Esophagus muscularis mucosa (tissue), 4 donors: ENCODE measurements around the gene CHST15. TPM values are rescaled to one million over a fixed set of nuclear protein-coding genes. Genes with fewer than 3 reads are reported as not detected.

ENCODE experiments used
- DNase-seq: peaks from one replicate; pipeline ENCODE4 v3.0.0-alpha.2; 2017; ENCODE audit errors: extremely low spot score
- H3K27ac ChIP-seq, 4 donors: fragments of 200-600 bp; sonication (generic); replicated peaks in 1 of 4; 1 replicate in 3 of 4; 2 replicates in 1 of 4; pipeline ENCODE4 v1.5.1; 2016 to 2019; ENCODE audit warnings: mild to moderate bottlenecking in 1 of 4
- H3K27me3 ChIP-seq, 4 donors: fragments of 200-600 bp; sonication (generic); one replicate each; pipeline versions ENCODE4 v1.5.1 to v1.6.0; 2016 to 2019
- H3K36me3 ChIP-seq, 4 donors: fragments of 200-600 bp; sonication (generic); one replicate each; pipeline ENCODE4 v1.5.1; 2016 to 2019
- H3K4me1 ChIP-seq, 4 donors: fragments of 200-600 bp; sonication (generic); one replicate each; pipeline ENCODE4 v1.5.1; 2016 to 2019
- H3K4me3 ChIP-seq, 4 donors: fragments of 200-600 bp; sonication (generic); 1 replicate in 2 of 4; 2 replicates in 2 of 4; pipeline ENCODE4 v1.5.1; 2016 to 2019; ENCODE audit warnings: mild to moderate bottlenecking in 4 of 4, moderate library complexity in 1 of 4
- H3K9me3 ChIP-seq, 4 donors: fragments of 200-600 bp; sonication (generic); 1 replicate in 3 of 4; 2 replicates in 1 of 4; pipeline ENCODE4 v1.5.1; 2016 to 2019
- EP300 ChIP-seq: sonication (generic); formaldehyde crosslinking; IDR thresholded peaks from one replicate; pipeline ENCODE4 v1.6.1; 2017; ENCODE audit warnings: antibody characterized with exemption
- POLR2A ChIP-seq: fragments of 450-650 bp; IDR thresholded peaks from one replicate; pipeline ENCODE4 v1.6.1; 2017; ENCODE audit warnings: antibody characterized with exemption, moderate library complexity, mild to moderate bottlenecking, low read depth
- POLR2AphosphoS5 ChIP-seq, 2 donors: sonication (generic); formaldehyde crosslinking; IDR thresholded peaks; one replicate each; pipeline ENCODE4 v1.6.1; 2017; ENCODE audit warnings: antibody characterized with exemption in 2 of 2
- WGBS: methylation state at CpG from one replicate; pipeline ENCODE4 v1.1.5; 2018; 5-methylcytosine and 5-hydroxymethylcytosine counted together
- intact Hi-C: fragments of 100-400 bp; cut with DNase I; formaldehyde crosslinking; loops from one replicate; pipeline ENCODE4 v1.15.1; 2023
- total RNA-seq, 4 donors: library from RNA; depleted of rRNA; stranded (reverse); fragments of >200 nt; gene quantifications; one replicate each; pipeline versions ENCODE4 v1.1.0 to v1.2.1, GENCODE V29; 2016
- TF ChIP-seq, protein P1 (sequence below), 3 experiments: fragments of 200-600 bp in 2 of 3; fragments of 450-650 bp in 1 of 3; sonication (generic) in 2 of 3; IDR thresholded peaks; one replicate each; pipeline ENCODE4 v1.5.1; 2017 to 2019; ENCODE audit warnings: antibody characterized with exemption in 3 of 3, mild to moderate bottlenecking in 2 of 3, moderate library complexity in 1 of 3

Gene CHST15
- total RNA-seq, 4 donors from 2014 or later = 48.2 to 76.1 (median 62.5) TPM

DNA sequence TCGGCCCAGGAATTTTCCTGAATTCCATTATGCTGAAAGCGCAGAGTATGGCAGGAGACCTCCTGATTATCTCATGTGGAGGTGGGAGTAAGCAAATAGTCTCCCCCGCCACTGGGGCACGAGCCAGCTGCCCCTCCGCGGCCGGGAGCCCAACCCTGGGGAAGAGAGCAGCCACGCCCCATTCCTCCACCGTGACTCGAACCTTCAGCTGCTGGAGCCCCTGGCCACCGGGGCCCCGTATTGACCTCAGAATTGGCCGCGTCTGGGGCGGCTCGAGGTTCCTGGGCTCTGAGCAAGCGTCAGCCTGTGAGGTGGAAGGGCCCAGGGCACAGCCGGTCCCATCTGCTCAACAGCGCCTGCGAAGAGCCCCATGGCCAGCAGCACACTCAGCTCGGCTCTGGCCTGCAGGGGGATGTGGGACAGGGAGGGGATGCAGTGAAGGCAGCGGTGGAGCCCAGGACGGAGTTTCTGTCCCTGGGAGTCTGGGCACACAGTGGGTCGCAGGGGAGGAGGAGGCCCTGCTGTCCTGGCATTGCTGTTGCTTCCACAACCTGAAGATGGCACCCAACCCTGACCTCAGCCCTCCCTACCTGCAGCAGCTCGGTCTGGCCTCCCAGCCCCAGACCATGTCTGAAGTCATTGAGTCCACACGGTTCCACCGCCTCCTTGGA lies 97.8 kb downstream of the CHST15 start:
- intact Hi-C loops = no loop called here
- H3K27ac ChIP-seq = peak overlapping the region; percentile 54 to 71 (median 68)
- TF ChIP-seq EP300 (peak; percentile 6), POLR2AphosphoS5 (IDR thresholded peaks at IDR 0.05) (peak; percentile 2 to 12), POLR2A (no peak)
- TF ChIP-seq, protein P1, sequence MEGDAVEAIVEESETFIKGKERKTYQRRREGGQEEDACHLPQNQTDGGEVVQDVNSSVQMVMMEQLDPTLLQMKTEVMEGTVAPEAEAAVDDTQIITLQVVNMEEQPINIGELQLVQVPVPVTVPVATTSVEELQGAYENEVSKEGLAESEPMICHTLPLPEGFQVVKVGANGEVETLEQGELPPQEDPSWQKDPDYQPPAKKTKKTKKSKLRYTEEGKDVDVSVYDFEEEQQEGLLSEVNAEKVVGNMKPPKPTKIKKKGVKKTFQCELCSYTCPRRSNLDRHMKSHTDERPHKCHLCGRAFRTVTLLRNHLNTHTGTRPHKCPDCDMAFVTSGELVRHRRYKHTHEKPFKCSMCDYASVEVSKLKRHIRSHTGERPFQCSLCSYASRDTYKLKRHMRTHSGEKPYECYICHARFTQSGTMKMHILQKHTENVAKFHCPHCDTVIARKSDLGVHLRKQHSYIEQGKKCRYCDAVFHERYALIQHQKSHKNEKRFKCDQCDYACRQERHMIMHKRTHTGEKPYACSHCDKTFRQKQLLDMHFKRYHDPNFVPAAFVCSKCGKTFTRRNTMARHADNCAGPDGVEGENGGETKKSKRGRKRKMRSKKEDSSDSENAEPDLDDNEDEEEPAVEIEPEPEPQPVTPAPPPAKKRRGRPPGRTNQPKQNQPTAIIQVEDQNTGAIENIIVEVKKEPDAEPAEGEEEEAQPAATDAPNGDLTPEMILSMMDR (IDR thresholded peaks at IDR 0.05) = peak; percentile 45 to 75 (median 72)
- H3K27me3 ChIP-seq = peaks cover 0 to 18% (median 5%) of the 10 kb centered on the region in 4 donors
- H3K4me3 ChIP-seq = peak overlapping the region; percentile 30 to 43 (median 41)
- WGBS = 32% methylated on average over 9 of the region's 27 CpGs
- H3K36me3 ChIP-seq = no peaks in the 10 kb centered on the region
- no peaks in the 10 kb centered on the region for H3K9me3 ChIP-seq
- DNase-seq = peak; percentile 93
- peaks cover 21 to 53% (median 50%) of the 10 kb centered on the region in 4 donors for H3K4me1 ChIP-seq

DNA sequence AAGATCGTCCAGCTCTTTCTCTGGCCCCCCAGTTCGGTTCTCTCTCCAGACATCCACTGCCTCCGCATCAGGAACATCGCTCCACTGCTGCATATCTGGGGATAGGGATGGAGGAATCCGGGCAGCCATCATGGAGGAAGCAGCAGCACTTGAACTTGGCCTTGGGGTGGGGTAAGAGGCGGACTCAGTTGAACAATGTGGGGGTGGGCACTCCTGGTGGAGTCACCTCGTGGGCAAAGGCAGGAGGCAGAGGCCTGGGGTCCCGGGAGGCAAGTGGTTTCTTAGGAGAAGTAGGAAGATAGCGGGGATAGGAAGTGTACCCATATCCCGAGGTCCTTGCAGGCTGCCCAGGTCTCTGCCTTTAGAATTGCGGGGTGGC lies 98.3 kb downstream of the CHST15 start:
- intact Hi-C loops = no loop called here
- TF ChIP-seq POLR2AphosphoS5 (IDR thresholded peaks at IDR 0.05) = no peak
- TF ChIP-seq EP300 = no peak
- TF ChIP-seq, protein P1 (IDR thresholded peaks at IDR 0.05) = no peak
- TF ChIP-seq POLR2A = no peak
- 16% methylated on average over 7 of the region's 11 CpGs for WGBS
- Histone ChIP-seq H3K4me3 (peak overlapping the region; percentile 30 to 43 (median 41)), H3K36me3 (no peaks in the 10 kb centered on the region), H3K9me3 (no peaks in the 10 kb centered on the region), H3K27ac (peak overlapping the region; percentile 54 to 71 (median 68)), H3K27me3 (peaks cover 0 to 18% (median 7%) of the 10 kb centered on the region in 4 donors), H3K4me1 (peaks cover 21 to 53% (median 50%) of the 10 kb centered on the region in 4 donors)
- DNase-seq = peak; percentile 83

DNA sequence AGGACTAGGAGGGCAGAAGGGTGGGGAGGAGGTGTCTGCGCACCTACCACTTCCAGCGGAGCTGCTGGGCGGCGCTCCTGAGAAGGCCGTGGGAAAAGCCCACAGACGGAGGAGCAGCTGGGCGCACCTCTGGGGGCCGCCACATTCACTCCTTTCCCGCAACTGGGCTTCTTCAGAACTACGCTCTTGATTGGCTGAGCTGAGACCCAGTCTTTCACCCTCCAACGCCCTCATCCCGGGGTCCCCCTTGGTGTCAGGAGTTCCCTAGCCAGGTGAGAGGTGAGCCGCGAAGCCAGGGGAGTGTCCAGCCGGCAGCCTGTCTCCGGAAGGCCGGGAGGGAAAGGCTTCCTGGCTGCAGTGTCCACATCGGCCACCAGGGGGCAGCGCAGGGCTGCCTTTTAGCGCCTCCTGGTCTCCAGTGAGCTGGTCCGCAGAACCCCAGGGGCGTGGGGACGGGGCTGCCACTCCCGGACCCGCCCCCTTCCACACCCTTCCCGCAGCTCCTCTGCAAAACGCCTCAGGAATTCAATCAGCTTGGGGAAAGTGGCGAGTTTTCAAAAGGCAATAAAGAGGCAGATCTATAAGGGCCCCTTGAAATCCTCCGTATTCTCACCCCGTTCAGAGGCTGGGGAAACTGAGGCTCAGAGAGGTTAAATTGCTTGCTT lies 98.8 kb downstream of the CHST15 start:
- H3K27ac ChIP-seq = peak overlapping the region; percentile 54 to 71 (median 68)

DNA sequence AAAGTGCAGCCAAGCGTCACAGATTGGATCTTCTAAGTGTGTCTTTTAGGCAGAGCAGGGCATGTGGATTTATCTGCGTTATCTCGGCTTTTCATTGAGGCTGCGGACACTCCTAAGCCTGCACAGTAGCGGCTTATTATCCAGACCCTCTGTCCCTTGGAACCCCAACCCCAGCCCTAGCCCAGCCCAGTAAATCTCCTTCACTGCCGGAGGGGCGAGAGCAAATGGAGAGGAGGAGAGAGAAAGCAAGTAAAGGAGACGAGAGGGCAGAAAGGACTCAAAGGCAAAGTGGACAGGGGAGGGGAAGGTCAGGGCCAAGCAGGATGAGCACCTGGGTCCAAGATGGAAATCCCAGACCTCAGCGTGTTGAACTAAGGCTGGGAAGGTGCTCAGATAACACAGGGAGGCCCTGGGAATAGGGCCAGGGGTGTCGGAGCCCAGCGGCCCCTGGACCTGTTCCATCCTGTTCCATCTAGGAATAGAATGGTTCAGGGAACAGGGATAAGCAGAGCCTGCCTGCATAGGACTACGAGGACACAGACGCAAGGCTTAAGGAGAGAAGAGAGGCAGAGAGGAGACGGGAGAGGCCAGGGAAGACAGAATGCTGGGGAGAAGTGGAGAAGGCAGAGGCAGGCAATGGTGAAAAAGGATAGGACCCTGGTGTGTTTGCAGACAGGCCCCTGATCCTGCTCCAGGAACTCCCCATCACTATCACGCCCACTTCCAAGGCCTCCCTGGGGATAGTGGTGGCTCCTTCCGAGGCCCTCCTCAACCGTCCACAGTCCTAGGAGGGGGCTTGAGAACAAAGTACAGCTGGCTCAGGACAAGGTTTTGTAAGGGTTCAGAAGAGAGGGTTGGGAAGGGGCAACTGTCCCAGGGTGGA lies 99.6 kb downstream of the CHST15 start:
- peak; percentile 87 for DNase-seq
- H3K27ac ChIP-seq = no peak overlapping the region
- H3K9me3 ChIP-seq = no peaks in the 10 kb centered on the region
- H3K27me3 ChIP-seq = peaks cover 0 to 18% (median 8%) of the 10 kb centered on the region in 4 donors
- peak overlapping the region in 2 of 4 donors; percentile 40 to 42 for H3K4me3 ChIP-seq
- TF ChIP-seq POLR2A (no peak), EP300 (no peak), POLR2AphosphoS5 (IDR thresholded peaks at IDR 0.05) (no peak)
- TF ChIP-seq, protein P1 (IDR thresholded peaks at IDR 0.05) = no peak
- intact Hi-C loops = loop anchor here (1.0 to 5.0 kb wide), 3 partner anchors 164 to 396 kb away; no protein-coding TSS in a partner anchor
- H3K36me3 ChIP-seq = no peaks in the 10 kb centered on the region
- H3K4me1 ChIP-seq = peaks cover 21 to 53% (median 50%) of the 10 kb centered on the region in 4 donors
- WGBS = 60% methylated on average over 17 of the region's 17 CpGs

More for the DNA sequence above, 98.8 kb downstream of the CHST15 start:
- TF ChIP-seq POLR2A (no peak), EP300 (no peak), POLR2AphosphoS5 (IDR thresholded peaks at IDR 0.05) (peak in 1 of 2 donors; percentile 69)
- TF ChIP-seq, protein P1 (IDR thresholded peaks at IDR 0.05) = peak in 2 of 3 experiments; percentile 98 to 99
- WGBS = 12% methylated on average over 9 of the region's 30 CpGs
- no peaks in the 10 kb centered on the region for H3K36me3 ChIP-seq
- intact Hi-C loops = loop anchor here (1.0 to 5.0 kb wide), 3 partner anchors 163 to 395 kb away; no protein-coding TSS in a partner anchor
- peaks cover 21 to 53% (median 50%) of the 10 kb centered on the region in 4 donors for H3K4me1 ChIP-seq
- H3K27me3 ChIP-seq = peaks cover 0 to 18% (median 8%) of the 10 kb centered on the region in 4 donors
- H3K9me3 ChIP-seq = no peaks in the 10 kb centered on the region
- DNase-seq = peak; percentile 96
- peak overlapping the region; percentile 30 to 43 (median 41) for H3K4me3 ChIP-seq
